PC-3 (cell line): ENCODE measurements around the gene NACAD. TPM values are rescaled to one million over a fixed set of nuclear protein-coding genes. Genes with fewer than 3 reads are reported as not detected.

Source experiments
- ATAC-seq: fragments of 200-7000 bp; cut with Tn5 transposase; 2 replicates; pipeline ENCODE4 v1.9.1; 2020; ENCODE audit warnings: mild to moderate bottlenecking, moderate library complexity
- BruUV-seq: library from RNA; stranded (reverse); fragments of 400-500 nt; replicated peaks from 2 replicates; lab custom pipeline; 2021; lab: Mats Ljungman, UMichigan
- CTCF ChIA-PET: fragments of 300-600 bp; sonication (Branson Sonifier 250); formaldehyde crosslinking; loops from one replicate; lab custom pipeline; 2022; ENCODE audit warnings: antibody characterized with exemption; lab: Charles Lee
- POLR2A ChIA-PET: fragments of 300-600 bp; sonication (Branson Sonifier 250); formaldehyde crosslinking; loops from one replicate; lab custom pipeline; 2022; ENCODE audit warnings: antibody characterized with exemption; ENCODE audit not compliant: unreplicated experiment; lab: Charles Lee
- DNase-seq: peaks from one replicate; pipeline ENCODE4 v3.0.0-alpha.2; 2015
- H2AFZ ChIP-seq: fragments of 300-600 bp; sonication (generic); 2 replicates; pipeline ENCODE4 v1.6.0; 2016; ENCODE audit warnings: antibody characterized with exemption, low read length
- H3F3A ChIP-seq: fragments of 300-600 bp; sonication (generic); one replicate; pipeline ENCODE4 v1.6.0; 2017; ENCODE audit warnings: antibody characterized with exemption, low read length, control low read depth, mild to moderate bottlenecking; ENCODE audit not compliant: unreplicated experiment
- H3K27ac ChIP-seq: fragments of 300-600 bp; sonication (generic); 2 replicates; pipeline ENCODE4 v1.5.1; 2016; ENCODE audit warnings: mild to moderate bottlenecking, low read length
- H3K27me3 ChIP-seq: fragments of 300-600 bp; sonication (generic); 2 replicates; pipeline ENCODE4 v1.6.1; 2016; ENCODE audit warnings: low read length, mixed read lengths
- H3K36me3 ChIP-seq: fragments of 300-600 bp; sonication (generic); 2 replicates; pipeline ENCODE4 v1.6.1; 2016; ENCODE audit warnings: low read depth, mixed run types, low read length, mixed read lengths
- H3K4me1 ChIP-seq: fragments of 300-600 bp; sonication (generic); 2 replicates; pipeline ENCODE4 v1.5.1; 2016; ENCODE audit warnings: low read length; ENCODE audit not compliant: insufficient read depth
- H3K4me2 ChIP-seq: fragments of 300-600 bp; sonication (generic); 2 replicates; pipeline ENCODE4 v1.6.0; 2016; ENCODE audit warnings: low read length
- H3K4me3 ChIP-seq: fragments of 300-600 bp; sonication (generic); 2 replicates; pipeline ENCODE4 v1.5.1; 2016; ENCODE audit warnings: mild to moderate bottlenecking, low read length, mixed read lengths
- H3K79me2 ChIP-seq: fragments of 300-600 bp; sonication (generic); 2 replicates; pipeline ENCODE4 v1.6.1; 2017; ENCODE audit warnings: low read length, mixed read lengths
- H3K9ac ChIP-seq: fragments of 300-600 bp; sonication (generic); 2 replicates; pipeline ENCODE4 v1.6.0; 2016; ENCODE audit warnings: mild to moderate bottlenecking, low read length
- H3K9me2 ChIP-seq: fragments of 300-600 bp; sonication (generic); replicated peaks from 2 replicates; pipeline ENCODE4 v1.6.1; 2016; ENCODE audit warnings: mixed run types, low read length, mixed read lengths
- H3K9me3 ChIP-seq: fragments of 300-600 bp; sonication (generic); 2 replicates; pipeline ENCODE4 v1.6.1; 2016; ENCODE audit warnings: low read length, mixed read lengths
- H4K20me1 ChIP-seq: fragments of 300-600 bp; sonication (generic); 2 replicates; pipeline ENCODE4 v1.6.1; 2016; ENCODE audit warnings: low read length, mixed read lengths
- EZH2 ChIP-seq: fragments of 300-600 bp; sonication (generic); IDR thresholded peaks from one replicate; pipeline ENCODE4 v1.6.1; 2017; ENCODE audit warnings: antibody characterized with exemption, mild to moderate bottlenecking, low read length; ENCODE audit not compliant: unreplicated experiment
- EZH2phosphoT487 ChIP-seq: fragments of 300-600 bp; sonication (generic); IDR thresholded peaks from 2 replicates; pipeline ENCODE4 v1.6.1; 2018; ENCODE audit warnings: mild to moderate bottlenecking, antibody characterized with exemption, low read length, borderline replicate concordance
- intact Hi-C: fragments of 100-400 bp; cut with micrococcal nuclease; formaldehyde crosslinking; loops from 2 replicates; pipeline ENCODE4 v1.9.0; 2023
- total RNA-seq: library from RNA; depleted of rRNA; stranded (reverse); fragments of >200 nt; gene quantifications from 2 replicates; pipeline ENCODE4 v1.2.3, GENCODE V29; 2014
- TF ChIP-seq, protein P1 (sequence below): fragments of 300-600 bp; sonication (generic); conservative IDR thresholded peaks from 2 replicates; pipeline ENCODE4 v1.5.1; 2017; ENCODE audit warnings: antibody characterized with exemption, low read depth, mild to moderate bottlenecking, low read length

The NACAD gene
- total RNA-seq, 1 experiment from 2014 or later, result 0.26 TPM

- intact Hi-C loops, result no loop called here
- POLR2A ChIA-PET, result no interaction called here
- Histone ChIP-seq H3K9ac (no peak overlapping the region), H3K4me2 (no peak overlapping the region), H3K9me2 (no peaks in the 10 kb centered on the region), H3K36me3 (no peaks in the 10 kb centered on the region; the same call in 1 of the 2 replicates), H3K4me1 (peaks cover 12% of the 10 kb centered on the region; the same call in 1 of the 2 replicates), H3K4me3 (no peak overlapping the region), H3K27ac (no peak overlapping the region), H2AFZ (no peak overlapping the region), H3F3A (no peaks in the 10 kb centered on the region), H3K79me2 (no peaks in the 10 kb centered on the region), H4K20me1 (no peaks in the 10 kb centered on the region), H3K27me3 (no peaks in the 10 kb centered on the region), H3K9me3 (no peaks in the 10 kb centered on the region)
- DNase-seq (no peak), ATAC-seq (no peak)
- no TSS peak for BruUV-seq
- TF ChIP-seq, protein P1, sequence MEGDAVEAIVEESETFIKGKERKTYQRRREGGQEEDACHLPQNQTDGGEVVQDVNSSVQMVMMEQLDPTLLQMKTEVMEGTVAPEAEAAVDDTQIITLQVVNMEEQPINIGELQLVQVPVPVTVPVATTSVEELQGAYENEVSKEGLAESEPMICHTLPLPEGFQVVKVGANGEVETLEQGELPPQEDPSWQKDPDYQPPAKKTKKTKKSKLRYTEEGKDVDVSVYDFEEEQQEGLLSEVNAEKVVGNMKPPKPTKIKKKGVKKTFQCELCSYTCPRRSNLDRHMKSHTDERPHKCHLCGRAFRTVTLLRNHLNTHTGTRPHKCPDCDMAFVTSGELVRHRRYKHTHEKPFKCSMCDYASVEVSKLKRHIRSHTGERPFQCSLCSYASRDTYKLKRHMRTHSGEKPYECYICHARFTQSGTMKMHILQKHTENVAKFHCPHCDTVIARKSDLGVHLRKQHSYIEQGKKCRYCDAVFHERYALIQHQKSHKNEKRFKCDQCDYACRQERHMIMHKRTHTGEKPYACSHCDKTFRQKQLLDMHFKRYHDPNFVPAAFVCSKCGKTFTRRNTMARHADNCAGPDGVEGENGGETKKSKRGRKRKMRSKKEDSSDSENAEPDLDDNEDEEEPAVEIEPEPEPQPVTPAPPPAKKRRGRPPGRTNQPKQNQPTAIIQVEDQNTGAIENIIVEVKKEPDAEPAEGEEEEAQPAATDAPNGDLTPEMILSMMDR, result no peak
- TF ChIP-seq EZH2phosphoT487, result no peak
- no peak for TF ChIP-seq EZH2
- CTCF ChIA-PET, result no interaction called here
These were observed 44.4 kb downstream of the NACAD start for GRCh38 chr7:45044338-45044737.

DNA sequence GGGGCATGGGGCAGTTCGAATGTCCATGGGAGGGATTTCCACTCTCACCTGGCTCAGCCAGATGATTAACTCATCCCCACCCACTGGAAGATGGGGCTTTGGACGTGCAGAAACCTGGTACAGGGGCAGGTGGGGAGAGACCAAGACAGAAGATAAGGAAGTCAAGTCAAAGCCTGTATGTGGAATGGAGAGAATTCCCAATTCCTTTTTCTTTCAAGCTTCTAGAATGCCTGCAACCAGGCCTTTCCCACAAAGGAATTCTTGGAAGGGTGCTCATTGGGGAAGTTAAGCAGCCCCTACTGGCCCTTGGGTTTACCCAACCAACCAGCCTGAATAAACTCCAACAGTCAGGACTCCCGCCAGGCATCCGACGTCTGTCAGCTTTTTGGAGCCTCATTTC, 49.7 kb downstream of the NACAD start:
- no TSS peak for BruUV-seq
- intact Hi-C loops, result no loop called here
- no peak overlapping the region for H2AFZ ChIP-seq
- H3F3A ChIP-seq, result no peaks in the 10 kb centered on the region
- 0 out of 2 replicates have a peak, but pooled peaks cover 9% of the 10 kb centered on the region for H3K79me2 ChIP-seq
- no peaks in the 10 kb centered on the region for H3K9me2 ChIP-seq
- ChIA-PET CTCF (no interaction called here), POLR2A (no interaction called here)
- no peaks in the 10 kb centered on the region for H3K4me1 ChIP-seq
- H3K9me3 ChIP-seq, result no peaks in the 10 kb centered on the region
- ATAC-seq (no peak), DNase-seq (no peak)
- H3K4me2 ChIP-seq, result no peak overlapping the region
- TF ChIP-seq EZH2phosphoT487 (no peak), EZH2 (no peak)
- TF ChIP-seq, protein P1, result no peak
- H3K27ac ChIP-seq, result no peak overlapping the region
- no peak overlapping the region for H3K9ac ChIP-seq
- H4K20me1 ChIP-seq, result no peaks in the 10 kb centered on the region
- no peak overlapping the region for H3K4me3 ChIP-seq
- no peaks in the 10 kb centered on the region; the same call in 1 of the 2 replicates for H3K36me3 ChIP-seq
- H3K27me3 ChIP-seq, result no peaks in the 10 kb centered on the region

GRCh38 chr7:45037876-45038275, 50.9 kb downstream of the NACAD start:
- Histone ChIP-seq H3K9me3 (no peaks in the 10 kb centered on the region), H3K9me2 (no peaks in the 10 kb centered on the region), H3K27me3 (no peaks in the 10 kb centered on the region), H3K9ac (no peak overlapping the region), H3K4me3 (no peak overlapping the region), H4K20me1 (no peaks in the 10 kb centered on the region), H3K4me1 (no peaks in the 10 kb centered on the region), H3K27ac (no peak overlapping the region), H3K4me2 (no peak overlapping the region), H3F3A (no peaks in the 10 kb centered on the region), H3K36me3 (no peaks in the 10 kb centered on the region; the same call in 1 of the 2 replicates), H3K79me2 (0 out of 2 replicates have a peak, but pooled peaks cover 9% of the 10 kb centered on the region), H2AFZ (no peak overlapping the region)
- ATAC-seq, result no peak
- intact Hi-C loops, result no loop called here
- TF ChIP-seq EZH2phosphoT487 (no peak), EZH2 (no peak)
- TF ChIP-seq, protein P1, result no peak
- ChIA-PET POLR2A (no interaction called here), CTCF (no interaction called here)
- DNase-seq, result no peak
- BruUV-seq, result no TSS peak
